Measurements from ENCODE around the gene AGL.
"Not testable (repeated sequence)": the region's sequence is repeated elsewhere in the genome, so short reads cannot be mapped to it uniquely, and the experiment has no call there.

Gene AGL

DNA sequence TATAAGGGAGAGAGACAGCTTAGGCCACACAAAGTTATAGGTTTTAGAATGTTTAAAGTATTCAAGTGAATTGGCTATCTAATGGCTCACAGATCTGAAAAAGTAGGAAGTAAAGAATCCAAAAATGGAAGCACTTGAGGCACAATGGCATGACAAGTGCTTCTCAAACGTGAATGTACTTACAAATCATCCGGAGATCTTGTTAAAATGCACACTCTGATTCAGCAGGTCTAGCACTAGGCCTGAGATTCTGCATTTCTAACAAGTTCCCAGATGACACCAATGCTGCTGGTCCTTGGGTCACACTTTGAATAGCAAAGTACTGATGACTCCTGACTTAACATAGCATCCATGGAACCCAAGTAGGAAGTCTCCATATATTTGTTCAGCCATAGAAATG lies 20.9 kb upstream of the AGL start:
- Histone ChIP-seq H3K4me3 (ENCODE audit: low read length) (no peak overlapping the region), H3K27me3 (ENCODE audit: control insufficient read depth, low read length) (no peaks in the 10 kb centered on the region)
- TF ChIP-seq CTCF (IDR thresholded peaks at IDR 0.05; ENCODE audit: low read depth, low read length, poor library complexity, severe bottlenecking) (no peak), EZH2phosphoT487 (IDR thresholded peaks at IDR 0.05; ENCODE audit: borderline replicate concordance, low read length) (no peak)

GRCh38 chr1:99833911-99834310 lies 16.2 kb upstream of the AGL start:
- not testable (repeated sequence) for H3K27me3 ChIP-seq (ENCODE audit: control insufficient read depth, low read length); H3K4me3 ChIP-seq (ENCODE audit: low read length); H3K36me3 ChIP-seq (ENCODE audit: control insufficient read depth, low read length); H3K4me1 ChIP-seq (ENCODE audit: control insufficient read depth, low read length); H3K4me2 ChIP-seq (ENCODE audit: low read length); H3K9me2 ChIP-seq (replicated peaks; ENCODE audit: control insufficient read depth, low read length); H3F3A ChIP-seq (ENCODE audit: control insufficient read depth, insufficient read depth); H3K27ac ChIP-seq (ENCODE audit: low read depth, low read length); H3K79me2 ChIP-seq (ENCODE audit: control insufficient read depth, low read length); H3K9me3 ChIP-seq (ENCODE audit: control insufficient read depth, insufficient read depth, low read length); H4K20me1 ChIP-seq (ENCODE audit: control insufficient read depth, insufficient read depth, low read depth, low read length)

More for the DNA sequence above, 20.9 kb upstream of the AGL start:
- H3K9me3 ChIP-seq (ENCODE audit: control insufficient read depth, insufficient read depth, low read length): 0 out of 2 replicates have a peak, but pooled peaks cover 3% of the 10 kb centered on the region
- H3K9me2 ChIP-seq (replicated peaks; ENCODE audit: control insufficient read depth, low read length): no peaks in the 10 kb centered on the region
- H3F3A ChIP-seq (ENCODE audit: control insufficient read depth, insufficient read depth): no peaks in the 10 kb centered on the region
- H3K27ac ChIP-seq (ENCODE audit: low read depth, low read length): no peak overlapping the region
- no peaks in the 10 kb centered on the region for H3K36me3 ChIP-seq (ENCODE audit: control insufficient read depth, low read length)
- H3K4me2 ChIP-seq (ENCODE audit: low read length): no peak overlapping the region
- H4K20me1 ChIP-seq (ENCODE audit: control insufficient read depth, insufficient read depth, low read depth, low read length): no peaks in the 10 kb centered on the region
- H3K79me2 ChIP-seq (ENCODE audit: control insufficient read depth, low read length): no peaks in the 10 kb centered on the region
- H3K4me1 ChIP-seq (ENCODE audit: control insufficient read depth, low read length): no peaks in the 10 kb centered on the region

DNA sequence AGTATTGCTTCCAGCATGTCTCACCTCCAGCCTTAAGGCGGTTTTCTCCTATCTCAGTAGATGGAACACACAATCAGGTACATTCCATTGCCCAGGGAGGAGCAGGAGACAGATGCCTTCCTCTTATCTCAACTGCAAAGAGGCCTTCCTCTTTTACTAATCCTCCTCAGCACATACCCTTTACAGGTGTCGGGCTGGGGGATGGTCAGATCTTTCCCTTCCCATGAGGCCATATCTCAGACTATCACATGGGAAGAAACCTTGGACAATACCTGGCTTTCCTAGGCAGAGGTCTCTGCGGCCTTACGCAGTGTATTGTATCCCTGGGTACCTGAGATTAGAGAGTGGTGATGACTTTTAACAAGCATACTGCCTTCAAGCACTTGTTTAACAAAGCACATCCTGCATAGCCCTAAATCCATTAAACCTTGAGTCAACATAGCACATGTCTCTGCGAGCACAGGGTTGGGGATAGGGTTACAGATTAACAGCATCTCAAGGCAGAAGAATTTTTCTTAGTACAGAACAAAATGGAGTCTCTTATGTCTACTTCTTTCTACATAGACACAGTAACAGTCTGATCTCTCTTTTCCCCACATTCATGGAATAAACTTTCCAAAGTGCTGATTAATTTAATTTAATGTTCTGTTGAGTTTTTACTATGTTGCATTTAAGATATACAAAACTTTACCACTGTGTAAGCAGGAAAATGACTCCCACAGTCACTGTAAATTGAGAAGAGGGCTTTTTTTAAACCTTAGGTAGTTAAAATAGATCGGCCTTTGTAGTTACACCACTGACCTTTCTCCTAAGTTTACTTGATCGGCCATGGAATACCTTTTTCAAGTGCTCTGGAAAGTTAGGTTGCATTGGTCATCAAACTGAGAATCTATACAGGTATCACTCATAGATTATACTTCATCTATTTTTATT lies 13.7 kb upstream of the AGL start:
- not testable (repeated sequence) for H3K4me1 ChIP-seq (ENCODE audit: control insufficient read depth, low read length); H3K36me3 ChIP-seq (ENCODE audit: control insufficient read depth, low read length); H3K79me2 ChIP-seq (ENCODE audit: control insufficient read depth, low read length); H4K20me1 ChIP-seq (ENCODE audit: control insufficient read depth, insufficient read depth, low read depth, low read length); H3K9me3 ChIP-seq (ENCODE audit: control insufficient read depth, insufficient read depth, low read length); H3K27me3 ChIP-seq (ENCODE audit: control insufficient read depth, low read length); H3K4me2 ChIP-seq (ENCODE audit: low read length); H3K9me2 ChIP-seq (replicated peaks; ENCODE audit: control insufficient read depth, low read length); H3K27ac ChIP-seq (ENCODE audit: low read depth, low read length); H3F3A ChIP-seq (ENCODE audit: control insufficient read depth, insufficient read depth); H3K4me3 ChIP-seq (ENCODE audit: low read length)

- not testable (repeated sequence) for H3K9me2 ChIP-seq (replicated peaks; ENCODE audit: control insufficient read depth, low read length); H3F3A ChIP-seq (ENCODE audit: control insufficient read depth, insufficient read depth); H3K4me2 ChIP-seq (ENCODE audit: low read length); H3K27ac ChIP-seq (ENCODE audit: low read depth, low read length); H3K9me3 ChIP-seq (ENCODE audit: control insufficient read depth, insufficient read depth, low read length); H3K4me3 ChIP-seq (ENCODE audit: low read length); H3K27me3 ChIP-seq (ENCODE audit: control insufficient read depth, low read length); H3K36me3 ChIP-seq (ENCODE audit: control insufficient read depth, low read length); H3K79me2 ChIP-seq (ENCODE audit: control insufficient read depth, low read length); H3K4me1 ChIP-seq (ENCODE audit: control insufficient read depth, low read length); H4K20me1 ChIP-seq (ENCODE audit: control insufficient read depth, insufficient read depth, low read depth, low read length)
Measured at GRCh38 chr1:99840353-99840752, 9.8 kb upstream of the AGL start.

DNA sequence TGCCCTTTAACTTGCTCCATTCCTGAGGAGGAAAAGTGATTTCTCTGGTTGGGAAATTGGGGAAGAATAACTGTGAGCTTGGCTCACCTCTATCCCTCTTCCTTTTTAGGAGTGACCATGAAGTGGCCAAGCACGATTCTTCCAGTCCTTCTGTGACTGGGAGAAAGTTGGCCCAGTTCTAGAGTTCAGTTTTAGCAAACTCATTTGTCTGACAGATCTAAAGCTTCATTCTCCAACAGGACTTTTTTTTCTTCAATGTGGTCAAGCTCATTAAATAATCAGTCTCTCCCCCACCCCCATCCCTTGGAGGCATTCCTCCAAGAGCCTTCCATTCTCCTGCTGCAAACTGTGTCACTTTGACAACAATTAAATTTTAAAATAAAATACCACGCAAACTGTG lies 6.4 kb upstream of the AGL start:
- Histone ChIP-seq H3K79me2 (ENCODE audit: control insufficient read depth, low read length) (no peaks in the 10 kb centered on the region), H3K36me3 (ENCODE audit: control insufficient read depth, low read length) (no peaks in the 10 kb centered on the region), H3K4me3 (ENCODE audit: low read length) (no peak overlapping the region), H3F3A (ENCODE audit: control insufficient read depth, insufficient read depth) (no peaks in the 10 kb centered on the region), H3K4me1 (ENCODE audit: control insufficient read depth, low read length) (peaks cover 7% of the 10 kb centered on the region), H3K27me3 (ENCODE audit: control insufficient read depth, low read length) (no peaks in the 10 kb centered on the region), H3K9me3 (ENCODE audit: control insufficient read depth, insufficient read depth, low read length) (peaks cover 6% of the 10 kb centered on the region; the same call in 1 of the 2 replicates), H3K9me2 (replicated peaks; ENCODE audit: control insufficient read depth, low read length) (no peaks in the 10 kb centered on the region), H3K4me2 (ENCODE audit: low read length) (no peak overlapping the region), H3K27ac (ENCODE audit: low read depth, low read length) (no peak overlapping the region), H4K20me1 (ENCODE audit: control insufficient read depth, insufficient read depth, low read depth, low read length) (no peaks in the 10 kb centered on the region)
- TF ChIP-seq CTCF (IDR thresholded peaks at IDR 0.05; ENCODE audit: low read depth, low read length, poor library complexity, severe bottlenecking): no peak
- TF ChIP-seq EZH2phosphoT487 (IDR thresholded peaks at IDR 0.05; ENCODE audit: borderline replicate concordance, low read length): no peak

DNA sequence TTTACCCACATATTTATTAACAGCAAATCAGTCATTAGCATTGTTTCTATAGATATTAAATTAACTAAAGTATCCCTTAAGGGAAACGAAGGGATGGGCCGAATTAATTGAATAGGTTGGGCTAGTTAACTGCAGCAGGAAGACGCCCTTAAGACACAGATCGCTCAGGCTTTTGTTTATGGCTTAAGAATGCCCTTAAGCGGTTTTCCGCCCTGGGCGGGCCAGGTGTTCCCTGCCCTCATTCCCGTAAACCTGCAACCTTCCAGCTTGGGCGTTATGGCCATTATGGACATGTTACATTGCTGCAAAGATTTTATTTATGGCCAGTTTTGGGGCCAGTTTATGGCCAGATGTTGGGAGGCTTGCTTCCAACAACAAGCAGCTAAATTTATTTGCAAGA lies 5.0 kb upstream of the AGL start:
- H3K79me2 ChIP-seq (ENCODE audit: control insufficient read depth, low read length); H3K4me2 ChIP-seq (ENCODE audit: low read length); H3K36me3 ChIP-seq (ENCODE audit: control insufficient read depth, low read length); H3F3A ChIP-seq (ENCODE audit: control insufficient read depth, insufficient read depth); H4K20me1 ChIP-seq (ENCODE audit: control insufficient read depth, insufficient read depth, low read depth, low read length); H3K9me2 ChIP-seq (replicated peaks; ENCODE audit: control insufficient read depth, low read length); H3K9me3 ChIP-seq (ENCODE audit: control insufficient read depth, insufficient read depth, low read length); H3K27me3 ChIP-seq (ENCODE audit: control insufficient read depth, low read length); H3K4me3 ChIP-seq (ENCODE audit: low read length); H3K27ac ChIP-seq (ENCODE audit: low read depth, low read length): not testable (repeated sequence)
- H3K4me1 ChIP-seq (ENCODE audit: control insufficient read depth, low read length): peaks cover 17% of the 10 kb centered on the region
